Cardiac muscle cell (in vitro differentiated cells and primary cell): ENCODE data around the gene SPECC1. TPM values are rescaled to one million over a fixed set of nuclear protein-coding genes. Genes with fewer than 3 reads are reported as not detected.
"Not testable (repeated sequence)": the region's sequence is repeated elsewhere in the genome, so short reads cannot be mapped to it uniquely, and the experiment has no call there.

ENCODE experiments used
- DNase-seq, 2 donors: peaks; one replicate each; pipeline versions ENCODE4 v3.0.0 to v3.0.0-alpha.2; 2010 to 2017; ENCODE audit warnings: low read depth in 1 of 2, low spot score in 1 of 2
- H3K27ac ChIP-seq: fragments of 200-600 bp; sonication (generic); 2 replicates; pipeline ENCODE4 v1.5.1; 2016
- H3K27me3 ChIP-seq: fragments of 200-600 bp; sonication (generic); 2 replicates; pipeline ENCODE4 v1.6.0; 2016; ENCODE audit warnings: control low read depth
- H3K36me3 ChIP-seq: fragments of 200-600 bp; sonication (generic); 2 replicates; pipeline ENCODE4 v1.5.1; 2016; ENCODE audit warnings: control low read depth
- H3K4me1 ChIP-seq: fragments of 200-600 bp; sonication (generic); 2 replicates; pipeline ENCODE4 v1.8.1; 2017; ENCODE audit warnings: low read depth, mild to moderate bottlenecking, mixed run types
- H3K4me3 ChIP-seq: fragments of 200-600 bp; sonication (generic); 2 replicates; pipeline ENCODE4 v1.5.1; 2016; ENCODE audit warnings: mild to moderate bottlenecking
- H3K9me3 ChIP-seq: fragments of 200-600 bp; sonication (generic); 2 replicates; pipeline ENCODE4 v1.5.1; 2017; ENCODE audit warnings: low read depth, mild to moderate bottlenecking, control low read depth
- polyA plus RNA-seq: library from polyadenylated mRNA; unstranded; fragments of >200 nt; fragmentation: Nextera tagmentation; extraction: Ambion mirVana; gene quantifications from 2 replicates; pipeline ENCODE4 v1.2.1, GENCODE V29; 2016
- total RNA-seq: library from RNA; depleted of rRNA; stranded (reverse); fragments of >200 nt; gene quantifications from 2 replicates; pipeline ENCODE4 v1.2.3, GENCODE V29; 2016
- TF ChIP-seq, protein P1 (sequence below): IDR thresholded peaks from 2 replicates; pipeline ENCODE4 v1.5.1; 2012; ENCODE audit warnings: low read depth, mild to moderate bottlenecking, low read length

The SPECC1 gene, protein sequence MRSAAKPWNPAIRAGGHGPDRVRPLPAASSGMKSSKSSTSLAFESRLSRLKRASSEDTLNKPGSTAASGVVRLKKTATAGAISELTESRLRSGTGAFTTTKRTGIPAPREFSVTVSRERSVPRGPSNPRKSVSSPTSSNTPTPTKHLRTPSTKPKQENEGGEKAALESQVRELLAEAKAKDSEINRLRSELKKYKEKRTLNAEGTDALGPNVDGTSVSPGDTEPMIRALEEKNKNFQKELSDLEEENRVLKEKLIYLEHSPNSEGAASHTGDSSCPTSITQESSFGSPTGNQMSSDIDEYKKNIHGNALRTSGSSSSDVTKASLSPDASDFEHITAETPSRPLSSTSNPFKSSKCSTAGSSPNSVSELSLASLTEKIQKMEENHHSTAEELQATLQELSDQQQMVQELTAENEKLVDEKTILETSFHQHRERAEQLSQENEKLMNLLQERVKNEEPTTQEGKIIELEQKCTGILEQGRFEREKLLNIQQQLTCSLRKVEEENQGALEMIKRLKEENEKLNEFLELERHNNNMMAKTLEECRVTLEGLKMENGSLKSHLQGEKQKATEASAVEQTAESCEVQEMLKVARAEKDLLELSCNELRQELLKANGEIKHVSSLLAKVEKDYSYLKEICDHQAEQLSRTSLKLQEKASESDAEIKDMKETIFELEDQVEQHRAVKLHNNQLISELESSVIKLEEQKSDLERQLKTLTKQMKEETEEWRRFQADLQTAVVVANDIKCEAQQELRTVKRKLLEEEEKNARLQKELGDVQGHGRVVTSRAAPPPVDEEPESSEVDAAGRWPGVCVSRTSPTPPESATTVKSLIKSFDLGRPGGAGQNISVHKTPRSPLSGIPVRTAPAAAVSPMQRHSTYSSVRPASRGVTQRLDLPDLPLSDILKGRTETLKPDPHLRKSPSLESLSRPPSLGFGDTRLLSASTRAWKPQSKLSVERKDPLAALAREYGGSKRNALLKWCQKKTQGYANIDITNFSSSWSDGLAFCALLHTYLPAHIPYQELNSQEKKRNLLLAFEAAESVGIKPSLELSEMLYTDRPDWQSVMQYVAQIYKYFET
- 24.5 and 48.7 TPM in 2 replicates for total RNA-seq
- 12.4 and 13.6 TPM in 2 replicates for polyA plus RNA-seq

DNA sequence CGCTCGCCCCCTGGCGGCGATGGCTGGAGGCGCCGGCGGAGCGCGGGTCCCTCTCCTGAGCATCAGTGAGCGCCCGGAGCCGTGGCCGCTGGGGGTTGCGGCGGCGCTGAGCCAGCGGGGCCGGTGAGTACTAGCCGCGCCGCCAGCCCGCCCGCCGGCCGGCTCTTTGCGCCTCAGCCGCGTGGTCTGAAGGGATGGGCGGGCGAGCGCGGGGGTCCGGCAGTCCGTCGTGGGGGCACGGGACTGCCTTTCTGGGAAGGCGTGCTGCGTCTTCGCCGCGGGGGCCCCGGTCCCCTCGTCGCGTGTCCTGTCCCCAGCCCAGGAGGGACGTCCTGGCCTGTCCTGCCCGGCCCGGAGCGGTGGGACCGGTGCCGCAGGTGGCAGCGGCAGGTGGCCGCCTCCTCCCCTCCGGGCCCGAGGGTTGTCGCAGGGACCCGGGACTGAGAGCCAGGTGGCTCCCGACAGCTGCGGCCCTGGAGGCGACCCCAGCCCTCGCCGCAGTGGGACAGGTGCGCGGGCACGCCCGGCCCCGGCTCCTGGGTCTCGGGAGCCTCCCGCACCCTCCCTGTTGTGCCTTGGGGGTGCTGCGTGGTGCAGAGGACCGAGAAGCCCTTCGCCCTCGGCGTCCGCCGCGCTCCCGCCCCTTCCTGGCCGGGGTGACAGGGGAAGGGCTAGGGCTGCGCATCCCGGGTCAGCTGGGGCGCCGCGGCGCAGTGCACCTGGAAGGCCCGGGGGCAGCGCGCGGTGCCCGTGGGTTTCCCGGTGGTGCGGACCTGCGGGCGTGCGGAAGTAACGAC, at the start of gene SPECC1:
SPECC1 (plus strand) TSS at position 58 of the 797 bp plus-strand sequence. CDS start 87,293 bp downstream, outside the sequence.
- no peaks in the 10 kb centered on the region for H3K4me1 ChIP-seq
- no peaks in the 10 kb centered on the region for H3K9me3 ChIP-seq
- no peak within 1 kb of the TSS for H3K27ac ChIP-seq
- H3K4me3 ChIP-seq, result peak within 1 kb of the TSS; percentile 46
- TF ChIP-seq, protein P1, sequence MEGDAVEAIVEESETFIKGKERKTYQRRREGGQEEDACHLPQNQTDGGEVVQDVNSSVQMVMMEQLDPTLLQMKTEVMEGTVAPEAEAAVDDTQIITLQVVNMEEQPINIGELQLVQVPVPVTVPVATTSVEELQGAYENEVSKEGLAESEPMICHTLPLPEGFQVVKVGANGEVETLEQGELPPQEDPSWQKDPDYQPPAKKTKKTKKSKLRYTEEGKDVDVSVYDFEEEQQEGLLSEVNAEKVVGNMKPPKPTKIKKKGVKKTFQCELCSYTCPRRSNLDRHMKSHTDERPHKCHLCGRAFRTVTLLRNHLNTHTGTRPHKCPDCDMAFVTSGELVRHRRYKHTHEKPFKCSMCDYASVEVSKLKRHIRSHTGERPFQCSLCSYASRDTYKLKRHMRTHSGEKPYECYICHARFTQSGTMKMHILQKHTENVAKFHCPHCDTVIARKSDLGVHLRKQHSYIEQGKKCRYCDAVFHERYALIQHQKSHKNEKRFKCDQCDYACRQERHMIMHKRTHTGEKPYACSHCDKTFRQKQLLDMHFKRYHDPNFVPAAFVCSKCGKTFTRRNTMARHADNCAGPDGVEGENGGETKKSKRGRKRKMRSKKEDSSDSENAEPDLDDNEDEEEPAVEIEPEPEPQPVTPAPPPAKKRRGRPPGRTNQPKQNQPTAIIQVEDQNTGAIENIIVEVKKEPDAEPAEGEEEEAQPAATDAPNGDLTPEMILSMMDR, result no peak
- no peaks in the 10 kb centered on the region for H3K36me3 ChIP-seq
- peaks cover 71% of the 10 kb centered on the region for H3K27me3 ChIP-seq
- peak in 1 of 2 donors; percentile 85 for DNase-seq

DNA sequence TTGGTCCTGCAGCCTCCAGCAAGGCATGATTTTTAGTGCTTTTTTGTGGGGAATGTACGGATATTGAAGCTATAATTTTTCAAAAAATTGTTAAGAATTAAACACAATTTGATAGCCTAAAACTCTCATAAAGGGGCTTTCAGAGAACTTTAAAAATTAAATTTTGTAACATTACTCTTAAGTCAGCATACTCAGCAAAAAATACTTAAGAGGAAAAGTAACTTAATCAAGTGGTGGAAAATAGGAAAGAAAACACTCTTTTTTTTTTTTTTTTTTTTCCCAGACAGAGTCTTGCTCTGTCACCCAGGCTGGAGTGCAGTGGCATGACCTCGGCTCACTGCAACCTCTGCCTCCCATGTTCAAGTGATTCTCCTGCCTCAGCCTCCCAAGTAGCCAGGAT, 46.2 kb upstream of the SPECC1 start:
- H3K36me3 ChIP-seq, result peaks cover 28% of the 10 kb centered on the region
- not testable (repeated sequence) for H3K4me3 ChIP-seq, H3K4me1 ChIP-seq, DNase-seq, H3K9me3 ChIP-seq, H3K27ac ChIP-seq, H3K27me3 ChIP-seq

DNA sequence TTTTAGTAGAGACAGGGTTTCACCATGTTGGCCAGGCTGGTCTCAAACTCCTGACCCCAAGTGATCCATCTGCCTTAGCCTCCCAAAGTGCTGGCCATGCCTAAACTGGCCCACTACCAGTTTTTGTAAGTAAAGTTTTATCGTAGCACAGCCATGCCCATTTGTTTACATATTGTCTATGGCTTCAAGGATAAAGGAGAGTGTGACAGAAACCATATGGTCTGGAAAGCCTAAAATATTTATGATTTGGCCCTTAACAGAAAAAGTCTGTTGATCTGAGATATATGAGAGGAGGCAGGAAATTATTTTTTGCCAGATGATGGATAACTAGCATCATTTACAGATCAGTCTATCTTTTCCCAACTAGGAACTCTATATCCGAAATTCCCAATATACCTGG, 36.0 kb upstream of the SPECC1 start:
- TF ChIP-seq, protein P1, result no peak
- no peak for DNase-seq
- Histone ChIP-seq H3K9me3 (no peaks in the 10 kb centered on the region), H3K27ac (no peak overlapping the region), H3K4me3 (no peak overlapping the region), H3K36me3 (peaks cover 10% of the 10 kb centered on the region), H3K4me1 (peaks cover 13% of the 10 kb centered on the region), H3K27me3 (no peaks in the 10 kb centered on the region)

DNA sequence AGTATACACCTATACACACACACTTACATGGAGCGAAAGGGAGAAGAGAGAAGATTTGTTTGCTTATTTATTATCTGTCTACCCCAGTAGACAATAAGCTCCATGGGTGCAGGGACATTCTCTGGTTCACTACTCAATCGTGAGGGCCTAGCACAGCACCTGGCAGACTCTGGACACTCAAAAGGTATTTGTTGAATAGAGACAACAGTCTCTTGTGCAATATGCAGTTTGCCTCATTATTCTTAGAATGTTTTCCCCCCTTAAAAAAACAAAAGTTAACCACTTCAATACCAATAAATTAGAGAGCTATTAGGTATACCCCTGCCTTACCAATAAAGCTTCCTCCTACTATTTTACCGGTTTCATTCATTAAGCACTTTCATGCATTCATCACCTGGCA, 33.6 kb upstream of the SPECC1 start:
- no peak overlapping the region for H3K27ac ChIP-seq
- no peak for DNase-seq
- TF ChIP-seq, protein P1, result no peak
- H3K9me3 ChIP-seq, result no peaks in the 10 kb centered on the region
- H3K4me1 ChIP-seq, result peaks cover 8% of the 10 kb centered on the region
- H3K27me3 ChIP-seq, result no peaks in the 10 kb centered on the region
- peaks cover 7% of the 10 kb centered on the region for H3K36me3 ChIP-seq
- no peak overlapping the region for H3K4me3 ChIP-seq

DNA sequence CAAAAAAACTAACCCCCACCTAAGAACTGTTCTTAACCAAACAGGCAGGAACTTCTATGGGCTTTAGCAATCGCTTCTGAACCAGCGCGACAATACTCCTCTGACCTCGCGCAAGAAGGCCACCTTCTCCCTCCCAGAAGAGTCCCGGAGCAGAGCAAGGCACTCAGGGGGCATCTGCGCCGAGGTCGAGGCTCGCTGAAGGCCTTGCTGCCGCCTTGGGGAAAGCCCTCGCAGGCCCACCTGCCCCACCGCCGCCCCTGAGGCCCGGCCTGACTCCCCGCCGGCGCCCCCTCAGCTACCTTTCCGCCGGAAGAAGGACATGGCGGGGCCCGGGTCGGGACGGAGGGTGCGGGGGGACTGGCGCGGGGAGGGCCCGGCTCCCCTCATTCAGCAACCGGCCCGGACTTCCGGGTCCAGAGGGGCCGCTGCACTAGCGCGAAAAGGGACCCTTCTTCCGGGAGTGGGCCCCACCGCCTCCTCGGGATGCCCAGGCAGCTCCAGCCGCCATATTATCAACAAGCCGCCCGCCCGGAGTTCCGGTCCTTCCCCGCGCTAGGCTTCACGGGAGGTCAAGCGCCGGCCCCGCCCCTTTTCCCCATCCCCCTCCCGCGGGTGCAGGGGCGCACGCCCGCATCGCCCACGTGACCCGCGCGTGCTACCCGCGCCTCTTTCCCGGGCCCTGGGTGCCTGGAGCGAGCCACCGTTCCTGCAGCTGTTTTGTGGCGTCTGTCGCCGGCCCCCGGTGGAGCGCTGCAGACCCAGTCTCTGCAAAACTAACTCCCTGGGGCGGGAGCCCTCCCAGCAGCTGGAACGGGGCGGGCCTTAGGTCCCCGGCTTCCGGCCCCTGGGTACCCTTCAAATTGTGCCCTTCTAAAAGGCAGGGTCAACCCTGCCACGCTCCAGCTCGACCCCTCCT, 31.6 kb upstream of the SPECC1 start, which contains the start of gene AKAP10:
AKAP10 (minus strand) TSS at position 536 of the 916 bp plus-strand sequence; CDS start at position 387, 149 bp downstream.
- Histone ChIP-seq H3K4me1 (peaks cover 8% of the 10 kb centered on the region), H3K27me3 (no peaks in the 10 kb centered on the region), H3K9me3 (no peaks in the 10 kb centered on the region), H3K36me3 (no peaks in the 10 kb centered on the region), H3K27ac (peak within 1 kb of the TSS; percentile 92), H3K4me3 (peak within 1 kb of the TSS; percentile 94)
- TF ChIP-seq, protein P1, result no peak
- DNase-seq, result peak; percentile 90 to 93
